ENCODE data around the gene SCFD2.

Gene SCFD2

GRCh38 chr4:52987392-52988056, 378.3 kb downstream of the SCFD2 start:
- Mint-ChIP-seq H3K4me3 (no peak overlapping the region), H3K9me3 (no peaks in the 10 kb centered on the region), H3K36me3 (ENCODE audit: low read depth) (no peaks in the 10 kb centered on the region), H3K4me1 (no peaks in the 10 kb centered on the region), H3K27ac (no peak overlapping the region), H3K27me3 (no peaks in the 10 kb centered on the region)
- ATAC-seq (no peak), DNase-seq (no peak)

- Mint-ChIP-seq H3K4me1 (no peaks in the 10 kb centered on the region), H3K27me3 (no peaks in the 10 kb centered on the region), H3K27ac (no peak overlapping the region), H3K4me3 (no peak overlapping the region), H3K9me3 (no peaks in the 10 kb centered on the region), H3K36me3 (ENCODE audit: low read depth) (no peaks in the 10 kb centered on the region)
- no peak for DNase-seq
- ATAC-seq, result no peak
Observed at GRCh38 chr4:52984462-52984881, 381.4 kb downstream of the SCFD2 start.

GRCh38 chr4:52983563-52984303, 382.1 kb downstream of the SCFD2 start:
- DNase-seq (no peak), ATAC-seq (no peak)
- Mint-ChIP-seq H3K4me3 (no peak overlapping the region), H3K9me3 (no peaks in the 10 kb centered on the region), H3K4me1 (no peaks in the 10 kb centered on the region), H3K36me3 (ENCODE audit: low read depth) (no peaks in the 10 kb centered on the region), H3K27me3 (no peaks in the 10 kb centered on the region), H3K27ac (no peak overlapping the region)

GRCh38 chr4:52982946-52983340, 382.9 kb downstream of the SCFD2 start:
- Mint-ChIP-seq H3K4me3 (no peak overlapping the region), H3K9me3 (no peaks in the 10 kb centered on the region), H3K4me1 (no peaks in the 10 kb centered on the region), H3K27ac (no peak overlapping the region), H3K36me3 (ENCODE audit: low read depth) (no peaks in the 10 kb centered on the region), H3K27me3 (no peaks in the 10 kb centered on the region)
- ATAC-seq (no peak), DNase-seq (no peak)

- H3K36me3 Mint-ChIP-seq (ENCODE audit: low read depth), result no peaks in the 10 kb centered on the region
- H3K4me3 Mint-ChIP-seq, result no peak overlapping the region
- no peaks in the 10 kb centered on the region for H3K4me1 Mint-ChIP-seq
- no peak for ATAC-seq
- DNase-seq, result no peak
- no peaks in the 10 kb centered on the region for H3K27me3 Mint-ChIP-seq
- H3K27ac Mint-ChIP-seq, result no peak overlapping the region
- H3K9me3 Mint-ChIP-seq, result no peaks in the 10 kb centered on the region
Observed at GRCh38 chr4:52982255-52982945, 383.5 kb downstream of the SCFD2 start.

GRCh38 chr4:52979821-52980590, 385.9 kb downstream of the SCFD2 start:
- H3K4me1 Mint-ChIP-seq, result no peaks in the 10 kb centered on the region
- no peak overlapping the region for H3K4me3 Mint-ChIP-seq
- no peak overlapping the region for H3K27ac Mint-ChIP-seq
- ATAC-seq (no peak), DNase-seq (no peak)
- no peaks in the 10 kb centered on the region for H3K9me3 Mint-ChIP-seq
- peaks cover 5% of the 10 kb centered on the region for H3K36me3 Mint-ChIP-seq (ENCODE audit: low read depth)
- H3K27me3 Mint-ChIP-seq, result no peaks in the 10 kb centered on the region

- Mint-ChIP-seq H3K4me1 (no peaks in the 10 kb centered on the region), H3K4me3 (no peak overlapping the region), H3K9me3 (no peaks in the 10 kb centered on the region), H3K27me3 (no peaks in the 10 kb centered on the region), H3K27ac (no peak overlapping the region), H3K36me3 (ENCODE audit: low read depth) (peaks cover 5% of the 10 kb centered on the region)
- ATAC-seq (no peak), DNase-seq (no peak)
Observed at GRCh38 chr4:52979020-52979419, 386.8 kb downstream of the SCFD2 start.

- no peak for ATAC-seq
- Mint-ChIP-seq H3K4me1 (no peaks in the 10 kb centered on the region), H3K9me3 (no peaks in the 10 kb centered on the region), H3K4me3 (no peak overlapping the region), H3K27me3 (no peaks in the 10 kb centered on the region), H3K36me3 (ENCODE audit: low read depth) (peaks cover 11% of the 10 kb centered on the region), H3K27ac (no peak overlapping the region)
- DNase-seq, result no peak
Observed at GRCh38 chr4:52977252-52977651, 388.6 kb downstream of the SCFD2 start.

GRCh38 chr4:52976523-52977230, 389.2 kb downstream of the SCFD2 start:
- Mint-ChIP-seq H3K4me1 (no peaks in the 10 kb centered on the region), H3K9me3 (no peaks in the 10 kb centered on the region), H3K27ac (no peak overlapping the region), H3K36me3 (ENCODE audit: low read depth) (peaks cover 11% of the 10 kb centered on the region), H3K27me3 (no peaks in the 10 kb centered on the region), H3K4me3 (no peak overlapping the region)
- DNase-seq, result no peak
- ATAC-seq, result no peak

GRCh38 chr4:52968691-52969090, 397.2 kb downstream of the SCFD2 start:
- Mint-ChIP-seq H3K27ac (no peak overlapping the region), H3K36me3 (ENCODE audit: low read depth) (peaks cover 18% of the 10 kb centered on the region), H3K4me1 (no peaks in the 10 kb centered on the region), H3K9me3 (peaks cover 4% of the 10 kb centered on the region), H3K4me3 (no peak overlapping the region), H3K27me3 (no peaks in the 10 kb centered on the region)
- DNase-seq (no peak), ATAC-seq (no peak)

- ATAC-seq (no peak), DNase-seq (no peak)
- Mint-ChIP-seq H3K4me3 (no peak overlapping the region), H3K36me3 (ENCODE audit: low read depth) (peaks cover 15% of the 10 kb centered on the region), H3K9me3 (peaks cover 4% of the 10 kb centered on the region), H3K4me1 (no peaks in the 10 kb centered on the region), H3K27me3 (no peaks in the 10 kb centered on the region), H3K27ac (no peak overlapping the region)
Observed at GRCh38 chr4:52968241-52968640, 397.6 kb downstream of the SCFD2 start.

GRCh38 chr4:52966781-52967180, 399.1 kb downstream of the SCFD2 start:
- Mint-ChIP-seq H3K27me3 (no peaks in the 10 kb centered on the region), H3K27ac (no peak overlapping the region), H3K4me1 (no peaks in the 10 kb centered on the region), H3K4me3 (no peak overlapping the region), H3K36me3 (ENCODE audit: low read depth) (peaks cover 12% of the 10 kb centered on the region), H3K9me3 (peaks cover 4% of the 10 kb centered on the region)
- DNase-seq (no peak), ATAC-seq (no peak)

GRCh38 chr4:52966172-52966571, 399.7 kb downstream of the SCFD2 start:
- no peak overlapping the region for H3K27ac Mint-ChIP-seq
- H3K9me3 Mint-ChIP-seq, result peaks cover 2% of the 10 kb centered on the region
- no peaks in the 10 kb centered on the region for H3K27me3 Mint-ChIP-seq
- DNase-seq (no peak), ATAC-seq (no peak)
- peaks cover 12% of the 10 kb centered on the region for H3K36me3 Mint-ChIP-seq (ENCODE audit: low read depth)
- no peaks in the 10 kb centered on the region for H3K4me1 Mint-ChIP-seq
- H3K4me3 Mint-ChIP-seq, result no peak overlapping the region

- no peaks in the 10 kb centered on the region for H3K27me3 Mint-ChIP-seq
- no peak overlapping the region for H3K27ac Mint-ChIP-seq
- no peaks in the 10 kb centered on the region for H3K9me3 Mint-ChIP-seq
- no peak overlapping the region for H3K4me3 Mint-ChIP-seq
- DNase-seq (no peak), ATAC-seq (no peak)
- peaks cover 9% of the 10 kb centered on the region for H3K36me3 Mint-ChIP-seq (ENCODE audit: low read depth)
- no peaks in the 10 kb centered on the region for H3K4me1 Mint-ChIP-seq
Observed at GRCh38 chr4:52964561-52965101, 401.2 kb downstream of the SCFD2 start.

Measured in activated naive CD8-positive, alpha-beta T cell treated with anti-CD3 and anti-CD28 coated beads, Interleukin-2, amount 50 U/mL, for 24 hours (primary cell).